ENCODE measurements around the gene ZNF891.

DNA sequence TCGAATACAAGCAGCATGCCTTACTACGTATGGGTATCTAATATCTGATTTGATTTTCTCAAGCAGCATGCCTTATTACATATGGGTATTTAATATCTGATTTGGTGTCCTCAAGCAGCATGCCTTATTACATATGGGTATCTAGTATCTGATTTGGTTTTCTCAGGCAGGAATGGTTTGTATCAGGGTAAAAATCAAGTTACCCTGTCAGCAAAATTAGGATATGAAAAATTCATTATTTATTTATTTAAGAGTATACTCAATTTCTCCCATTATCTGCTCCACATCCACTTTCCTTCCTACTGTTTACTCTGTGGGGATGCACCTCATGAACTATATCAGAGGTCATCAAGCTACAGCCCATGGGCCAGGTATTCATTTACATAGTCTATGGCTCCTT, 21.9 kb downstream of the ZNF891 start:
- TF ChIP-seq, protein P1, sequence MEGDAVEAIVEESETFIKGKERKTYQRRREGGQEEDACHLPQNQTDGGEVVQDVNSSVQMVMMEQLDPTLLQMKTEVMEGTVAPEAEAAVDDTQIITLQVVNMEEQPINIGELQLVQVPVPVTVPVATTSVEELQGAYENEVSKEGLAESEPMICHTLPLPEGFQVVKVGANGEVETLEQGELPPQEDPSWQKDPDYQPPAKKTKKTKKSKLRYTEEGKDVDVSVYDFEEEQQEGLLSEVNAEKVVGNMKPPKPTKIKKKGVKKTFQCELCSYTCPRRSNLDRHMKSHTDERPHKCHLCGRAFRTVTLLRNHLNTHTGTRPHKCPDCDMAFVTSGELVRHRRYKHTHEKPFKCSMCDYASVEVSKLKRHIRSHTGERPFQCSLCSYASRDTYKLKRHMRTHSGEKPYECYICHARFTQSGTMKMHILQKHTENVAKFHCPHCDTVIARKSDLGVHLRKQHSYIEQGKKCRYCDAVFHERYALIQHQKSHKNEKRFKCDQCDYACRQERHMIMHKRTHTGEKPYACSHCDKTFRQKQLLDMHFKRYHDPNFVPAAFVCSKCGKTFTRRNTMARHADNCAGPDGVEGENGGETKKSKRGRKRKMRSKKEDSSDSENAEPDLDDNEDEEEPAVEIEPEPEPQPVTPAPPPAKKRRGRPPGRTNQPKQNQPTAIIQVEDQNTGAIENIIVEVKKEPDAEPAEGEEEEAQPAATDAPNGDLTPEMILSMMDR (conservative IDR thresholded peaks at IDR 0.05; ENCODE audit: low read length) = no peak
- TF ChIP-seq EZH2phosphoT487 (IDR thresholded peaks at IDR 0.05; ENCODE audit: borderline replicate concordance, low read depth, low read length) = no peak

Data from OCI-LY7 (cell line).